ENCODE measurements around the gene ZNF609. TPM values are rescaled to one million over a fixed set of nuclear protein-coding genes. Genes with fewer than 3 reads are reported as not detected.

The ZNF609 gene
- total RNA-seq, 2 donors from 2014 or later: 17.9 to 22.7 TPM

GRCh38 chr15:64693134-64693533, 232.8 kb downstream of the ZNF609 start:
- intact Hi-C loops (cut with DNase I): no loop called here
- 23 to 28% methylated on average over 2 to 5 of the region's 5 CpGs for WGBS, 2 donors
- Histone ChIP-seq H3K4me3 (no peak overlapping the region), H3K36me3 (replicated peaks in 1 of 2; ENCODE audit: insufficient read depth in 1 of 2, low read depth in 2 of 2) (peaks cover 0 to 8% of the 10 kb centered on the region in 2 donors), H3K9me3 (no peaks in the 10 kb centered on the region), H3K4me1 (peaks cover 40% of the 10 kb centered on the region), H3K27ac (peak overlapping the region in 2 of 4 donors; percentile 36 to 44), H3K27me3 (no peaks in the 10 kb centered on the region)
- ATAC-seq: peak; percentile 86
- DNase-seq: peak; percentile 41 to 74 (median 57)
- TF ChIP-seq CTCF (IDR thresholded peaks at IDR 0.05): no peak
- TF ChIP-seq POLR2A (IDR thresholded peaks at IDR 0.05): no peak

GRCh38 chr15:64694816-64695215, 234.4 kb downstream of the ZNF609 start:
- Histone ChIP-seq H3K9me3 (no peaks in the 10 kb centered on the region), H3K4me3 (no peak overlapping the region), H3K27me3 (no peaks in the 10 kb centered on the region), H3K36me3 (replicated peaks in 1 of 2; ENCODE audit: insufficient read depth in 1 of 2, low read depth in 2 of 2) (peaks cover 0 to 1% of the 10 kb centered on the region in 2 donors), H3K4me1 (peaks cover 57% of the 10 kb centered on the region), H3K27ac (peak overlapping the region in 1 of 4 donors; percentile 59)
- WGBS, 2 donors: 63 to 81% methylated on average over 2 of the region's 2 CpGs
- ATAC-seq (no peak), DNase-seq (no peak)
- TF ChIP-seq CTCF (IDR thresholded peaks at IDR 0.05): no peak
- TF ChIP-seq POLR2A (IDR thresholded peaks at IDR 0.05): no peak
- intact Hi-C loops (cut with DNase I): no loop called here

GRCh38 chr15:64695561-64695992, 235.2 kb downstream of the ZNF609 start:
- ATAC-seq (no peak), DNase-seq (peak in 1 of 4 donors; percentile 55)
- no peak for TF ChIP-seq CTCF (IDR thresholded peaks at IDR 0.05)
- no peak for TF ChIP-seq POLR2A (IDR thresholded peaks at IDR 0.05)
- Histone ChIP-seq H3K9me3 (no peaks in the 10 kb centered on the region), H3K27me3 (no peaks in the 10 kb centered on the region), H3K27ac (peak overlapping the region in 1 of 4 donors; percentile 59), H3K4me1 (peaks cover 65% of the 10 kb centered on the region), H3K36me3 (replicated peaks in 1 of 2; ENCODE audit: insufficient read depth in 1 of 2, low read depth in 2 of 2) (no peaks in the 10 kb centered on the region), H3K4me3 (no peak overlapping the region)
- intact Hi-C loops (cut with DNase I): no loop called here
- 52 to 54% methylated on average over 6 of the region's 6 CpGs for WGBS, 2 donors

GRCh38 chr15:64696481-64696880, 236.1 kb downstream of the ZNF609 start:
- Histone ChIP-seq H3K36me3 (replicated peaks in 1 of 2; ENCODE audit: insufficient read depth in 1 of 2, low read depth in 2 of 2) (no peaks in the 10 kb centered on the region), H3K9me3 (no peaks in the 10 kb centered on the region), H3K4me3 (no peak overlapping the region), H3K4me1 (peaks cover 74% of the 10 kb centered on the region), H3K27ac (no peak overlapping the region), H3K27me3 (no peaks in the 10 kb centered on the region)
- TF ChIP-seq POLR2A (IDR thresholded peaks at IDR 0.05): no peak
- TF ChIP-seq CTCF (IDR thresholded peaks at IDR 0.05): no peak
- WGBS, 2 donors: 54 to 68% methylated on average over 3 of the region's 3 CpGs
- DNase-seq: no peak
- ATAC-seq: no peak
- intact Hi-C loops (cut with DNase I): no loop called here

GRCh38 chr15:64697911-64698369, 237.6 kb downstream of the ZNF609 start:
- no peaks in the 10 kb centered on the region for H3K27me3 ChIP-seq

More at GRCh38 chr15:64697911-64698369, 237.6 kb downstream of the ZNF609 start:
- H3K4me3 ChIP-seq: no peak overlapping the region
- no peak overlapping the region for H3K27ac ChIP-seq
- TF ChIP-seq POLR2A (IDR thresholded peaks at IDR 0.05): no peak
- no peaks in the 10 kb centered on the region for H3K9me3 ChIP-seq
- peaks cover 82% of the 10 kb centered on the region for H3K4me1 ChIP-seq
- DNase-seq (no peak), ATAC-seq (no peak)
- intact Hi-C loops (cut with DNase I): no loop called here
- H3K36me3 ChIP-seq (replicated peaks in 1 of 2; ENCODE audit: insufficient read depth in 1 of 2, low read depth in 2 of 2): no peaks in the 10 kb centered on the region
- WGBS, 2 donors: 59 to 61% methylated on average over 3 of the region's 3 CpGs

Data from body of pancreas (tissue), 4 donors.